Measurements from ENCODE around the gene PARVB.

Gene PARVB

GRCh38 chr22:44026066-44026629 is 2.0 kb downstream of the PARVB start:
- H3K9me3 ChIP-seq (ENCODE audit: insufficient read depth, low read length) = no peaks in the 10 kb centered on the region
- peaks cover 28% of the 10 kb centered on the region for H4K20me1 ChIP-seq (ENCODE audit: insufficient read depth, low read length)
- peak overlapping the region; percentile 76 for H3K9ac ChIP-seq (ENCODE audit: low read length)
- peaks cover 81% of the 10 kb centered on the region for H3K79me2 ChIP-seq (ENCODE audit: low read length)
- peaks cover 41% of the 10 kb centered on the region for H3K4me1 ChIP-seq (ENCODE audit: low read length)
- H3K4me2 ChIP-seq (ENCODE audit: low read length) = peak overlapping the region; percentile 98
- H3K27me3 ChIP-seq (ENCODE audit: low read depth, low read length) = no peaks in the 10 kb centered on the region
- peaks cover 12% of the 10 kb centered on the region for H3K36me3 ChIP-seq (replicated peaks; ENCODE audit: low read depth, low read length)
- peak overlapping the region; percentile 85 for H3K27ac ChIP-seq (ENCODE audit: low read length)
- peak overlapping the region; percentile 92 for H3K4me3 ChIP-seq (ENCODE audit: low read length)
- TF ChIP-seq, protein P1, sequence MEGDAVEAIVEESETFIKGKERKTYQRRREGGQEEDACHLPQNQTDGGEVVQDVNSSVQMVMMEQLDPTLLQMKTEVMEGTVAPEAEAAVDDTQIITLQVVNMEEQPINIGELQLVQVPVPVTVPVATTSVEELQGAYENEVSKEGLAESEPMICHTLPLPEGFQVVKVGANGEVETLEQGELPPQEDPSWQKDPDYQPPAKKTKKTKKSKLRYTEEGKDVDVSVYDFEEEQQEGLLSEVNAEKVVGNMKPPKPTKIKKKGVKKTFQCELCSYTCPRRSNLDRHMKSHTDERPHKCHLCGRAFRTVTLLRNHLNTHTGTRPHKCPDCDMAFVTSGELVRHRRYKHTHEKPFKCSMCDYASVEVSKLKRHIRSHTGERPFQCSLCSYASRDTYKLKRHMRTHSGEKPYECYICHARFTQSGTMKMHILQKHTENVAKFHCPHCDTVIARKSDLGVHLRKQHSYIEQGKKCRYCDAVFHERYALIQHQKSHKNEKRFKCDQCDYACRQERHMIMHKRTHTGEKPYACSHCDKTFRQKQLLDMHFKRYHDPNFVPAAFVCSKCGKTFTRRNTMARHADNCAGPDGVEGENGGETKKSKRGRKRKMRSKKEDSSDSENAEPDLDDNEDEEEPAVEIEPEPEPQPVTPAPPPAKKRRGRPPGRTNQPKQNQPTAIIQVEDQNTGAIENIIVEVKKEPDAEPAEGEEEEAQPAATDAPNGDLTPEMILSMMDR (IDR thresholded peaks at IDR 0.05; ENCODE audit: low read depth, low read length) = no peak
- no peak for TF ChIP-seq EZH2phosphoT487 (IDR thresholded peaks at IDR 0.05; ENCODE audit: low read depth)
- no peak overlapping the region for H2AFZ ChIP-seq (ENCODE audit: low read depth, low read length)

DNA sequence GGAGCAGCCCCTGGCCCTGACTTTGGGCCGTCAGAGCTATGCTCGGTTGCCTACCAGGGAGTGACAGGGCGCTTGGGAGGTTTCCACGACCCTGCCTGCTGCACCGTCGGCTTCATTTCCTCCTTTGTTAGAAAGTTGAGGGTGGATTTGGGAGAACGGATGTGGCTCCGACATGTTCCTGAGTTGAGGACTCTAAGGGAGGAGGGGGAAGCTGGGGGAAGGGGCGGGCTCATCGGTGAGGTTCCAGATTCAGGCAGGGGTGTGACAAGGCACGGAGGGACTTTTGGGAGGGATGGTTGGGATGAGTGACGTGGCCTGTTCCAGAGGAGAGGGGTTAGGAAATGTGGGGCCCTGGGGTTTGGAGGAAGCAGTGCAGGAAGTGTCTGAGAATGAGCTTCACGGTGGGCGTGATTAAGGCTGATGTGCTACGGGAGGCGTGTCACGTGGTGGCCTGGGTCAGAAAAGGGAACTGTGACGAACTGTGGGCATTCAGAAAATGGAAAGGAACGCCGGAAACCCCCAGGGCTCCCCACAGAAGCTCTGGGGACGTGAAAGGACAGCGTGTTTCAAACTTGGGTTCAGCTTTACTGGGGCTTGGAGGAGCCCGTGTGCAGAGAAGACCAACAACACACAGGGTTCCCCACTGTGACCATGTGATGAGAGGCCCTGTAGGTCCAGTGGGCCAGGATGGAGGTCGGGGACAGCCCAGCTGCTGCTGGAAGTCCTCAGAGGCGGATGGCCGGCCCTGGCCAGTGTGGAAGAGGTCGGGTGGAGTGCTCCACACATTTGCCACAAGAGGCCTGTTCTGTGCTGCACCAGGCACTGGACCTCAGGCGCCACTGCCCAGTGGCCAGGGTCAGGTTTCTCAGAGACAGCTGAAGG is 2.8 kb downstream of the PARVB start:
- peaks cover 86% of the 10 kb centered on the region for H3K79me2 ChIP-seq (ENCODE audit: low read length)
- H3K4me3 ChIP-seq (ENCODE audit: low read length) = peak overlapping the region; percentile 92
- H2AFZ ChIP-seq (ENCODE audit: low read depth, low read length) = no peak overlapping the region
- TF ChIP-seq EZH2phosphoT487 (IDR thresholded peaks at IDR 0.05; ENCODE audit: low read depth) = no peak
- TF ChIP-seq, protein P1 (IDR thresholded peaks at IDR 0.05; ENCODE audit: low read depth, low read length) = no peak
- peaks cover 35% of the 10 kb centered on the region for H4K20me1 ChIP-seq (ENCODE audit: insufficient read depth, low read length)
- no peaks in the 10 kb centered on the region for H3K9me3 ChIP-seq (ENCODE audit: insufficient read depth, low read length)
- peaks cover 41% of the 10 kb centered on the region for H3K4me1 ChIP-seq (ENCODE audit: low read length)
- H3K27ac ChIP-seq (ENCODE audit: low read length) = peak overlapping the region; percentile 85
- H3K27me3 ChIP-seq (ENCODE audit: low read depth, low read length) = no peaks in the 10 kb centered on the region
- peak overlapping the region; percentile 98 for H3K4me2 ChIP-seq (ENCODE audit: low read length)
- peaks cover 14% of the 10 kb centered on the region for H3K36me3 ChIP-seq (replicated peaks; ENCODE audit: low read depth, low read length)
- H3K9ac ChIP-seq (ENCODE audit: low read length) = peak overlapping the region; percentile 76

DNA sequence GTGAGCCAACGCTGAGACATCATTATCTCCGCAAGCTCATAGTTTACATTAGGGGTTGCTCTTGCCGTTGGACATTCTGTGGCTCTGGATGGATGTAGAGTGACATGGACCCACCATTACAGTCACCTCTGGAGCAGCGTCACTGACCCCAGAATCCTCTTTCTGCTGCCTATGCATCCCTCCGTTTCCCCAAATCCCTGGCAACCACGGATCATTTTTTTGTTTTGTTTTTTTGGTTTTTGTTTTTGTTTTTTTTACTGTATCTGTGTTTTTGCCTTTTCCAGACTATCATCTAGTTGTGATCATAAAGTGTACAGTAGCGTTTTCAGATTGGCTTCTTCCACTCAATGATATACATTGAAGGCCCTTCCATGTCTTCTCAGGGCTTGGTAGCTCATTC is 4.0 kb downstream of the PARVB start:
- Histone ChIP-seq H3K79me2 (ENCODE audit: low read length) (peaks cover 88% of the 10 kb centered on the region), H3K4me3 (ENCODE audit: low read length) (no peak overlapping the region), H4K20me1 (ENCODE audit: insufficient read depth, low read length) (peaks cover 47% of the 10 kb centered on the region)

DNA sequence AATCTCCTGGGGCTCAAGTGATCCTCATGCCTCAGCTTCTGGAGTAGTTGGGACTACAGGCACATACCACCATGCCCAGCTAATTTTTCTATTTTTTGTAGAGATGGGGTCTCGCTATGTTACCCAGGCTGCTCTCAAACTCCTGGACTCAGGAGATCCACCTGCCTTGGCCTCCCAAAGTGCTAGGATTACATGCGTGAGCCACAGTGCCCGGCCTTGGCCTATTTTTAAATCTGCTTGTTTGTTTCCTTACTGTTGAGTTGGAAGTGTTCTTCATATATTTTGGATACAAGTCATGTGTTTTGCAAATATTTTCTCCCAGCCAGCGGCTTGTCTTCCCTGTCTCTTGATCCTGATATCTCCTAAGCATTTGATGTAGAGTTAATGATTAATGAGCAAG is 5.0 kb downstream of the PARVB start:
- no peak overlapping the region for H3K4me3 ChIP-seq (ENCODE audit: low read length)
- H3K4me1 ChIP-seq (ENCODE audit: low read length) = peaks cover 30% of the 10 kb centered on the region
- H3K27ac ChIP-seq (ENCODE audit: low read length) = no peak overlapping the region
- no peaks in the 10 kb centered on the region for H3K9me3 ChIP-seq (ENCODE audit: insufficient read depth, low read length)
- H2AFZ ChIP-seq (ENCODE audit: low read depth, low read length) = no peak overlapping the region
- H3K79me2 ChIP-seq (ENCODE audit: low read length) = peaks cover 88% of the 10 kb centered on the region
- no peaks in the 10 kb centered on the region for H3K27me3 ChIP-seq (ENCODE audit: low read depth, low read length)
- peaks cover 19% of the 10 kb centered on the region for H3K36me3 ChIP-seq (replicated peaks; ENCODE audit: low read depth, low read length)
- no peak overlapping the region for H3K4me2 ChIP-seq (ENCODE audit: low read length)
- H3K9ac ChIP-seq (ENCODE audit: low read length) = no peak overlapping the region
- TF ChIP-seq, protein P1 (IDR thresholded peaks at IDR 0.05; ENCODE audit: low read depth, low read length) = no peak
- no peak for TF ChIP-seq EZH2phosphoT487 (IDR thresholded peaks at IDR 0.05; ENCODE audit: low read depth)
- peaks cover 54% of the 10 kb centered on the region for H4K20me1 ChIP-seq (ENCODE audit: insufficient read depth, low read length)

More for the DNA sequence above, 4.0 kb downstream of the PARVB start:
- Histone ChIP-seq H3K36me3 (replicated peaks; ENCODE audit: low read depth, low read length) (peaks cover 19% of the 10 kb centered on the region), H3K9ac (ENCODE audit: low read length) (no peak overlapping the region), H3K27me3 (ENCODE audit: low read depth, low read length) (no peaks in the 10 kb centered on the region), H3K27ac (ENCODE audit: low read length) (no peak overlapping the region), H3K9me3 (ENCODE audit: insufficient read depth, low read length) (no peaks in the 10 kb centered on the region), H3K4me1 (ENCODE audit: low read length) (peaks cover 33% of the 10 kb centered on the region), H2AFZ (ENCODE audit: low read depth, low read length) (no peak overlapping the region), H3K4me2 (ENCODE audit: low read length) (no peak overlapping the region; the same call in 1 of the 2 replicates)
- no peak for TF ChIP-seq EZH2phosphoT487 (IDR thresholded peaks at IDR 0.05; ENCODE audit: low read depth)
- TF ChIP-seq, protein P1 (IDR thresholded peaks at IDR 0.05; ENCODE audit: low read depth, low read length) = no peak
